HG03520 (cell line): Measurements from ENCODE around the gene LPO.

Source experiments
- ATAC-seq: cut with Tn5 transposase; IDR thresholded peaks from one replicate; pipeline ENCODE4 v1.9.1; 2021; ENCODE audit warnings: mild to moderate bottlenecking, moderate library complexity; ENCODE audit not compliant: unreplicated experiment

LPO gene

DNA sequence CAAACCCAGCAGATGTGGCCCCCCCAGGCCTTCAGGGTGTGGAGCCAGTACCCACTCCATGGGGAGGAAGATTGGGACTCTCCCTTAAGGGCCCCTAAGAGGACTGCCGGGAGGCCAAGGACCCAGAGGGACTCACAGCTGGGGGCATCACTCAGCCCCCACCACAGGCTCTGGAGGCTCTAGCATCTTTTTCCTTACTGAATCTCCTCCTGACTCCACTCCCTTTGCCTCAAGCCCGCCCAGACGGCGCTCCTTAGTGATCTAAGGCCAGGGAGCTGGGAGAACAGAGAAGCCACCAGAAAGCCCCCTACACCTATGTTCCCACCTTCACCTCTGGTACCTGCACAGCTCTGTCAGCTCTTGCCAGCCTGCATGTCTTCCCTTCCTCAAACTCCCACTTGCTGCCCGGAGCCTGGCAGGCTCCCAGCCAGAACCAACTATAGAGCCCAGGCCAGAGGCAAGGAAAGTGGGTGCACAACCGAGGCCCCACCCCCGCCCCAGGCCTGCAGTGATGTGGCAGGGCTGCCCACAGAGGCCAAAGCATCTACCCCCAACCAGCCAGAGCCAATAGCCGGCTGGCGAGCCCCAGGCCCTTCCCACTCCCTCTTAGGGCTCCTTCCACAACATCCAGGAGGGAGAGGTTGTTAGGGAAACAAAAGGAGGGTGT lies 64.7 kb downstream of the LPO start:
- ATAC-seq = no peak

GRCh38 chr17:58303971-58304749 lies 65.8 kb downstream of the LPO start:
- no peak for ATAC-seq

DNA sequence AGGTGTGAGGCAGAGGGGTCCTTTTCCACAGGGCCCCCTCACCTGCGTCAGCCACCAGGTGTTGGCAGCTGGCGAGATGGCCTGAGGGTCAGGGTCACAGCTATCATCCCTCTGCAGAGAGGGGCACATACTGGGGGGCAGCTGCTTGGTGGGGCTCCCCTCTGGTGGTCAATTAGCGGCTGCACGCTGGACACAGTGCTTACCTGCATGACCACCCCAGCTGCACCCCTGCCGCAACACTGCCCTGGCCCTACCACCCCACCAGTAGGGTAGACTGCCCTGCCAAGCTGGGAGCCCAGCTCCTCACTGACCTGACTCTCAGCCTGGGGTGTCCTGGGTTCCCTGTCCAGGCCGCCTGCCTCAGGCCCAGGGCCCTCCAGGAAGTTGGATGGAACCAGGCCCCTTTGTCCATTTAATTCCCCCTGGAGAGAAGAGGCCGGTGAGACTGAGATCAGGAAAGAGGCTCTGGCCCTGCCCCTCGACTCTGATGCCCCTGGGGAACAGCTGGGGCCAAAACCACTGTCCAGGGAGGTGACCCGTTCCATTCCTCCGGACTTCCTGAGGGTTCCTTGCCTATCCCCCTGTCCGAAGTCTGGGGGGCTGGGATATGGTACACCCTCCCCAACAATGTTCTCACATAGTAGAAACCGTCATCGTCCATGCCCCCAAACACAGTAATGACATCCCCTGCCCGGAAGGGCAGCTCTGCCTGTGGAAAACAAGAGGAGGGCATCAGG lies 66.5 kb downstream of the LPO start:
- ATAC-seq = no peak

- ATAC-seq = no peak
Measured at GRCh38 chr17:58305626-58306025, 67.2 kb downstream of the LPO start.

DNA sequence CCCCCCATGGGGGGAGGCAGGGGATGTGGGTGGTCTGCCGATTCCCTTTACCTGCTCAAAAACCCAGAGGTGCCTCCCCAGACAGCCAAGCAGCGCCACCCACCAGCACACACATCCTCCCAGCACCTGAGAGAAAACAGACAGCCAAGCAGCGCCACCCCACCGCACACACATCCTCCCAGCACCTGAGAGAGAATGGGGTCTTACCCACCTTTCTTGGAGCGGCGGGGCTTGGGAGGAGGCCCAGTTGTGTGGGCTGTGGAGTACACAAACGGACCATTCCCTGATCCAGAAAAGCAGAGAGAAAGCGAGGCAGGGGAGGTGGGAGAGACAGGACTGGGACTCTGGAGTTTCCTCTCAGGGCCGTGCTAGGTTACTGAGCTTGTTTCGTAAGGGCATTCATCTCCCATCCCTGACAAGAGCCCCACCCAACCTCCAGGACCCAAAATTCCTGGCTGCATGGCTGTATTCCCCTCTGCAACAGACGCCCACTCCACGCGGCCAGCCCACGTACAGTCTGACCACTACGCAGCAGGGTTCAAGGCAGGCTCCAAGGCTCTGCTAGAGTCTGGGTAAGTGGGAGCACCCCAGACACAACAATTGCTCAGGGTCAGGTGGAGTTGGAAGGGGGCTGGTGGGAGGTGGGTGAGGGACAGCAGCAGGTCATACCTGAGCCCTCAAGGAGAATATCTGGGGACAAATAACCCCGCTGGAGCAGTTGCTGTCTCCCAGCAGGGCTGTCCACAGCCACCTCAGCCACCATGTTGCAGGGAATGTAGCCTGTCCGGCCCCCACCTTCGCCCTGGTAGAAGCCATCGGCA lies 68.0 kb downstream of the LPO start:
- ATAC-seq = no peak

GRCh38 chr17:58307468-58308172 lies 69.2 kb downstream of the LPO start:
- no peak for ATAC-seq

DNA sequence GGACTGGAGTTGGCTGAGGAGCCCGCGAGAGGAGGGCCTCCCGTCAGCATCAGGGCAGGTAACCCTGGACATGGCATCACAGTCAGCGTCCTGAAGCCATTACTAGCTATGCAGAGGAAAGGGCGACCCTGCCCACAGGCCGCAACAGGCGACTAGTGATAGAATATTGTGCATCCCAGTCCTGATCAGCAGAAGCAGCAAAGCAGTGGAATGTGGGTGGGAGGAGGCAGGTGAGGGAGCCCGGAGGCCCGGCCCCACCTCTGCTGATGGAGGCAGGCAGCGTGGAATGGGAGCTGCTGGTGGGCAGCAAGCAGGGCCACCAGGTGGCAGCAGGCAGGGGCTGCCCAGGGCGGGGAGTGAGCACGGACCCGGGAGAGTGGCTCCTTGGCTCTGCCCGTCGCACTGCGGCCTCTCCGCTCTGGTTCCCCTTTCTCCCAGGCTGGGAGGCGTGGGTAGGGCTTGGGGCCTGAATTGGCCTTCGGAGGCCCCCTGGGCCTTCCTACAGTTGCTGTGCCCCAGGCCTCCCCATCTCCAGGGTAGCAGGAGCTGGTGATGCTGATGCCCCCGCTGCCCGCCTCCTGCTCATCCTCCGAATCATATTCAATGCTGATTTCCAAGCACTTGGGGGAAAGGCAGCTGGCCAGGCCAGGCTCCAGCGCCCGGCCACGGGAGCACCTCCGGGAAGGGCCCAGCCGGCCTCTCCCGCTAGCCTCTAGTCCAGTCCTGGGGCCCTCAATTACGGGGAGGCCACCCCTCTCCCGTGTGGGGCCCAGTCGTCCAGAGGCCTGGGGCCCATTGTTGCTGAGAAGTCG lies 70.0 kb downstream of the LPO start:
- ATAC-seq = no peak

DNA sequence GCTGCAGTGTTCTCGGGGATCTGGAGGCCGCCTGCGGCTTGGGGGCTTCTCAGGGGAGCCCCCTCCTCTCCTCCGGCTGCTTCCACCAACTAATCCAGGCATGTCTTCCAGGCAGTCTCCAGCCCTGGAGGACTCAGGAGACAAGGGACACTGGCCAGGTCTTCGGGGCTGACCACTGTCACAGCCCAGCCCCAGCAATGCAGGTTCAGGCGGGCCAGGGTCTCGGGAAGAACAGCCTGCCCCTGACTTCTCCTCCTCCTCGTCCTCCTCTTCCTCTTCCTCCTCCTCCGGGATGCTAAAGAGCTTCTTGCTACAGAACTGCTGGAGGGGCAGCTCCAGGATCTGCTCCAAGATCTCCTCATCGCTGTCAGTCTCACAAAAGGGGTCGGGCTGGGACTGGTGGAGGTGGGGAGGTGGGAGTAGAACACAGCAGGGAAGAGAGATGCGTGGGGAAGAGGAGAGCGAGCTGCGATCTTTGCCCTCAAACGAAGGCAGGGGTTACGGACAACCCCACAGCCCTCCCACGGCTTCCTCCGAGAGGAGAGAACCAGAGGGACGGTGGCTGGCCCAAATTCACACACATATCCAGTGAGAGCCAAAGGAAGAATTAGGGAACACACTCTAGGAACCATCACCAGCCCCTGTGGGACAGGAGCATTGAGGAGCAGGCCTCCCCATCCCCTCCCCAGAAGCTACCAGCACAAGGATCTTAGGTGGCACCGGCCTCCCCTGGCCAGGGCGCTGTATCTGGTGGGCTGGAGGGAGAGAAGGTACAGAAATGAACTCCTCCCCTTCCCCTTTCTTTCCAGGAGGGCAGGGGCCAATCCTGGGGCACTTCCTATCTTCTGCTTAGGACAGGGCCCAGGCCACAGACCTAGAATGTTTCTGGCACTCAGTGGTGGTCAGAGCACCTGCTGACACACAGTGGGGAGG lies 70.9 kb downstream of the LPO start:
- no peak for ATAC-seq

DNA sequence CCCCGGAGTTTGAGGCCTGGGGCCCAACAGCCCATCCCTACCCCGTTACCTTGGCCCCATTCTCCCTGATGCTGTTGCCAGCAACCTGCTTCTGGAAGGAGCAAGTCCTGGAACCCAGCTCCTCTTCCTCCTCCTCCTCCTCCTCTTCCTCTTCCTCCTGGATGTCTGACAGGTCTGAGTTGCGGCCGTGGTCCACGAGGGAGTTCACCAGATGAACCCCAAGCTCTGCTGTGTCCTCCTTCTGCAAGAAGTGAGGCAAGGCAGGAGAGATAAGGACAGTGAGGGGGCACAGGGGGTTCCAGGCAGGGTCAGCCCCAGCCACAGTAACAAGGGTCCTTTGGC lies 71.5 kb downstream of the LPO start:
- ATAC-seq = no peak

DNA sequence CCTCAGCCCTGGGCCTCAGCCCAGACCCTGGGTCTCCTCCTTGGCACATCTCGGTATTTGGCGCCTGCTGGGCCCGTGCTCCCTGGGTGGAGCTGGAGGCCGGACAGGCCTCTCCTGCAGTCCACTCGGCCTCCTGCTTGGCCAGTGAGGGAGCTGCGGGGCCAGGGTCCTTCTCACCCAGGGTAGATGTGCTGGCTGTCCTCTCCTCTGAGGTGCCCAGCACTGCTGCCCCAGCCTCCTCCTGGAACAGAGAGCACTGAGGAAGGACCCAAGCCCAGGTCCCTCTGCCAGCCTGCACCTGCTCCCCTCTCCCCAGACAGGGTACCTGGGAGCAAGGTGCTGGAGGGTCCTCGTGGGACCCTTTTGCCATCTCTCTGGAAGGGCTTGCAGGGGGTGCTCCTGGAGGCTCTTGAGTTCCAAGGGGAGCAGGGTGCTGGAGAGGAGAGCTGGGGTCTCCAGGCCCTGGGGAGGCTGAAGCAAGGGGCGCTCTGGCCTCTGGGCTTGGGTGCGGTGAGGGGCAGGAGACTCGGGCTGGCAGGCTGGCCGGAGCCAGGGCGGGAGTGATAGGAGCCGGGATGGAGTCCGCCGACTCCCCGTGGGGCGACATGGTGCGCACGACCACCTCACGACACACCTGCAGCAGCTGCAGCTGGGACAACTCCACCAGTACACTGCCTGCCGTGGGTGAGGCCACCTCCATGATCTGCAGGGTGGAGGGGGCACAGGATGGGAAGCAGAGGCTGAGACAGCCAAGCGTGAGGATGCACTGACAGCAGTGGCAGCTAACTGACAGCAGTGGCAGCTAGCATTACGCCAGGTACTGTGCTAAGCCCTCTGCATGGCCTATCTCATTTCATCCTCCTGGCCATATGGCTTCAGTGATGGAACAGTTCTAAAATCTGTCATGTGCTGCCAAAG lies 72.4 kb downstream of the LPO start:
- no peak for ATAC-seq

DNA sequence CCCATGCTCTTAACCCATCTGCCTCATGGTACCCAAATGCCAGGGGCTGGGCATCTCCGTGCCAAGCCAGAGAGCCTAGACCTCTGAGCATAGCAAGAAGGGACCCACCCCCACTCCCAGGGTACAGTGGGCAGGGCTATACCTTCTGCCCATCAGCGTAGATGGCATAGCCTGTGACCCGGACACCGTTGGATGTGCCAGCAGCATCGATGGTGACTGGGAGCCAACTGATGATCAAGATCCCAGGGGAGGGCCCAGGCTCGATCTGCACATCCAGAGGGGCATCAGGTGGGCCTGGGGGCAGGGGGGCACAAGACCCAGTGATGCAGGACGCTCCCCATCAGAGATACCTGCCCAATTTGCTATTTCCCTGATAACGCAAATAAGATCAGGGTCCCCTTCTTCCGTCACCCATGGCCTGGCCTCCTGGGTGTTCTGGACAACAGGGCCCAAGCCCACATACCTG lies 73.1 kb downstream of the LPO start:
- no peak for ATAC-seq

DNA sequence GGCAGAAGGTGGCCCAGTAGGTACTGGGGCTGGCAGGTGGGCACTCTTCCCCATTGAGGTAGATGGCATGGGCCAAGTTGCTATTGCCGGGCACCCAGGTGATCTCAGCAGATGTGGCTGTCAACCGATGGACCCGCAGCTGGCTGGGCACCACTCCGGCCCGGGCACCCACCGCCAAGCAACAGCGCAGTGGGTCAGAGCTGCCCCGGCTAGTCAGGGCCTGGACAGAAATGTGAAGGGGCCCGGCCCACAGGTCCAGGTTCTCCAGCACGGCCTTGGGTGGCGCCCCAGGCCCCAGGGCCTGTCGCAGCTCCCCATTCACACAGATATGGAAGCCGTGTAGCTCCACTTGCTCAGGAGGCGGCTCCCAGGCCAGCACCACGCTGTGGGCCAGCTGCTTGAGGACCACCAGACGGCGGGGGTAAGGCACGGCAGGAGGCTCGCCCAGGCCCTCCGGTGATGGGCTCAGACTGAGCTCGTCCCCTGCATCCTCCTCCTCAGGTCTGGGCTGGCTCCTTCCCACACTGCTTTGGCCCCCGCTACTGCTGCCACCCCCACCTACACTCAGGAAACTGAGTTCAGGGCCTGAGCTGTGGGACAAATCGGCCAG lies 73.7 kb downstream of the LPO start:
- no peak for ATAC-seq

GRCh38 chr17:58312829-58313228 lies 74.4 kb downstream of the LPO start:
- no peak for ATAC-seq

- ATAC-seq = no peak
Measured at GRCh38 chr17:58313815-58314705, 75.7 kb downstream of the LPO start.

DNA sequence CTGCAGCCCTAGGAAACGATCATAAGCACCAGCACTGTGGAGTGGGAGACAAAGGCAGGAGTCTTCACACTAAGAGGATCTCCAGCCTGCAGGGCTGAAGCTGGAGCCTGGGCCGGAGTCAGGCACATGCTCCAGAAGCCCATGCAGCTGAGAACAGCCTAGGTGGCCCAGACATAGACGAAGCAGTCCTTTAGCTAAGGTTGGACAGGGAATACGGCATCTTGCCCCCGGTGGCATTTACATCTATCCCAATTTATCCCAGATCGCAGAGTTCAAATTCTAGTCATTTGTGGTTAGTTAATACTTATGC lies 76.3 kb downstream of the LPO start:
- no peak for ATAC-seq

GRCh38 chr17:58315281-58315711 lies 76.9 kb downstream of the LPO start:
- no peak for ATAC-seq
